GM18867 (cell line): Measurements from ENCODE around the gene CCDC187.

Experiments used
- ATAC-seq: cut with Tn5 transposase; IDR thresholded peaks from one replicate; pipeline ENCODE4 v1.9.1; 2021; ENCODE audit warnings: mild to moderate bottlenecking, moderate library complexity; ENCODE audit not compliant: unreplicated experiment

CCDC187 gene

DNA sequence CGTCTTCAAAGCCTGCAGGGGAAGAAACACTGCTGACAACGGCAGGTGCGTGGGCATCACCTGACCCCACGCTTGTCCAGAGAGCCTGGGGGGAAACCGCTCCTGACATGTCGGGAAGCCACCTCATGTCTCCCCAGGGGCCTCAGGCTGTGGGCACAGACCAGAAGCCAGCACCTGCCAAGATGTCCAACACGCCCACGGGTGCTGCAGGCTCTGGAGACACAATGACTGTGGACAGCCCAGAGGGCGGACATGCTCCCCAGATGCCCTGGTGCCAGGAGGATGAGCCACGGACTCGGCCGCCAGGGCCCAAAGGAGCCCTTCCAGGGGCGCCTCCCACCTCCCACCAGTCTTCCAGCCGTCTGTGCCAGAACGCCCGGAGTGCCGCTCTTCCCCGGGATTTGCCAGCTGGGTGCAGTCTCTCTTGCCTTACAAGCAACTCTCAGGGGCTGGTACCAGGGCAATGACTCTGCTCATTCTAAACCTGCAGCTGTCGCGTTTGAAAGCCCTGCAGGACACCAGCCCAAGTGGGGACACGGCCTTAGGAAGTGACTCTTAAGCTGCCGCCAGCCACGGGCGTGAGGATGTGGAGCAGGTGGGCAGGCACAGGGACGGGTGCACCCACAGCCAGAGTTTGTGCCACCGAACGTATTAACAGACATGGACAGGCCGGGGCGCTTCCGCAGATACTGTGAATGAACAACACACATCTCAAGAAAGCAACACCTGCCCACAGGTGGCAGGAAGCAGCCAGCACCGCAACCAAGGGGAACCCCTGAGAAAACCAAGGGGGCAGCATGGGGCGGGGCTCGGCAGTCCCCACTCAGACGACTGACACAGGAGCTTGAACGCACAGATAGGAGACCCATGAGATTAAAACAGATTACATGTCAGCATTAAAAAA, 92.2 kb downstream of the CCDC187 start:
- no peak for ATAC-seq

- no peak for ATAC-seq
Measured at GRCh38 chr9:136211006-136211405, 92.9 kb downstream of the CCDC187 start.

- ATAC-seq: no peak
Measured at GRCh38 chr9:136210276-136210675, 93.6 kb downstream of the CCDC187 start.

GRCh38 chr9:136209786-136210185, 94.1 kb downstream of the CCDC187 start:
- no peak for ATAC-seq

GRCh38 chr9:136209232-136209631, 94.7 kb downstream of the CCDC187 start:
- no peak for ATAC-seq

DNA sequence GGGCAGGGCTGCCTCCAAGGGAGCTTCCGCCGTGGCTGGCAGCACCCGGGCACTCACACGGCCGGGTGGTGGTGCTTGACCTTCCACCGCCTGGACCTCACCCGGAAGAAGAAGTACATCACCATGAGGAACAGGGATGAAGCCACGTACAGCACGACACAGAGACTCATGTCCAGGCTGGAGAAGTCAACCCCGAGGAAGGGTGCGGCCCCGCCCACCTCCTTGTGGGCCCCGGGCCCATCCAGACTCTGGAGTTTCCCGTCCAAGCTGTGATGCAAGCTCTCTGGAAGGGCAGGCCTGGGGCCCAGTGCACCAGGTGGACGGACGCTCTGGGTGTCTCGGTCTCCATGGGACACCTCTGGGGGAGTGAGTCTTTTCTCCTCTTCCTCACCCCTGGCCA, 95.2 kb downstream of the CCDC187 start:
- ATAC-seq: no peak

GRCh38 chr9:136207616-136208015, 96.3 kb downstream of the CCDC187 start:
- ATAC-seq: no peak

DNA sequence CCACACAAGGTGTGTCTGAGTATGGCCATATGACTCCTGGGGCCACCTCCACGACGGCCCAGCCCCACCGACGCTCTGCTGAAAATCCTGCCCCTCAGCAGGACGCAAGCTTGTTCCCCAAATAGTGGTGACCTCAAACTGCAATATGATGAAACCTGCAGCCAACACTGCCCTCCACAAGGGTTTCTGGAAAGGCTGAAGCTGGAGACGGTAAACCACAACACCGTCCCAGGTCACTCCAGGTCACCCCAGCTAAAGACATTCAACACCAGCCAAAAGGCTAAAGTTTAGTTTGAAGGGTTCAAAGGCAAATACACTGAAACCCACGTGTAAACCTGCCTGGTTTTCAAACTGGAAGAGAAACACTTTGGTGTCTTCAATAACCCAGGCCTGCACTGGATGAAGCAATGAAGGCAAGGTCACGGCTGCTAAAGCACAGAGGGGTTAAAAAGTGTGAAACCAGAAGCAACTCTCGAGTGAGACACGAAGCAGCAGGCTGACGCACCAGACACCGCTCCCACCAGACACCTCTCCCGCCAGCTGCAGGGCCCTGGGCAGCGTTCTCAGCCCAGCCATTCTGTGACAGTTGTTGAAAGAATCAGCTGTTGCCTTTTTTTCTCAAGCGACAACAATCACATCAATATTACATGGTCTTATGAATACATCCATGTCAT, 97.2 kb downstream of the CCDC187 start:
- ATAC-seq: no peak

DNA sequence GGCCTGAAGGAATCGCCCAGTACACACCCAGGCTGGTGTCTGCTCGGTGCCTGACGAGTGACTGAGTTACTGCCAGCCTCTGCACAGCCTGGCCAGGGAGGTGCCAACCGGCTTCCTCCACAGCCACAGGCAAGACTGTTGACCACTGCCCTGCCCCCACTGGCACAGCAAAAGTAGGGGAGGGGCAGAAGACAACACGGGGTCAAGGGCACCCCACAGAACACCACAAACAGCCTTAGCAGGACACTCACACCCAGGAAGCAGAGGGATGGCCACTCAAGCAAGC, 98.2 kb downstream of the CCDC187 start:
- ATAC-seq: no peak

DNA sequence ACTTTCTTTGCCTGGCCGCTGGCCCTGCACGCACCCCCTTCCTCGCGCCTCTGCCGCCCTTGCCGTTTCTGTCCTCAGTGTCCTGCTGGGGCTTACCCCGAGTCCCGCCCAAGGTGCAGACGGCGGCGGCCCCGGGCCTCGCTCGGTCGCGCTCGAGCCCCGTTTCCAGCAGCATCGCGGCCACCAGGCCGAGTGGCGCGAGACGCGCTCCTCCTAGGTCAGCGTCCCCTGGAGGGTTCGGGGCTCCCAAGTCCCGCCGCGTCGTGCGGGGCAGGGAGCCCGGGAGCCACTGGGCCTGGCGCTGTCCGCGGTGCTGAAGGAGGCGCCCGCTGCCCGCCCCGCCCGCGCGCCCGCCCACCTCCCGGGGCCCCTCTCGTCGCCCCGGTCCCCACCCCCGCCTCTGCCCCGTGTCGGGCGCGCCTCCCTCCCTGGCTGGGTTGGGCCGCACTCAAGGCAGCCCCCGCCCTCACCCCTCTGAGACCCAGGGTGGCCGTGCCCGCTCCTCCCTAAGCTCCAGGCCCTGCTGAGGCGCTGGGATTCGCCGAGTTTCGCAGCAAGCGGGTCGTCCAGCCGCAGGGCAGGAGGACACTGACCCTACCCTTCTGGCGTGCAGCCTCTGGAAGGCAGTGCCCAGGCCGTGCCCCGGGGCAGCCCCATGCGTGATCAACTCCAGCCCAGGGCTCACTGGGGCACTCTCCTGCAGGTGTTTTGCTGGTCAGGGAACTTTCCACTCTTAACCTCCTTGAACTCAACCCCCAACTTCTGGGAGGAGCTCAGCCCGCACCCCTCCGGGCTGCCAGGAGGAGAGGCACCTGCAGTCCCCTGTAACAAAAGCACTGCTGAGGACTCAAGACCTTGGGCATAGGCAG, 98.8 kb downstream of the CCDC187 start, which contains the start of gene LHX3:
TSS of gene LHX3 (minus strand) at position 291 of the 869 bp plus-strand sequence. CDS start at position 175, 116 bp downstream.
- no peak for ATAC-seq

DNA sequence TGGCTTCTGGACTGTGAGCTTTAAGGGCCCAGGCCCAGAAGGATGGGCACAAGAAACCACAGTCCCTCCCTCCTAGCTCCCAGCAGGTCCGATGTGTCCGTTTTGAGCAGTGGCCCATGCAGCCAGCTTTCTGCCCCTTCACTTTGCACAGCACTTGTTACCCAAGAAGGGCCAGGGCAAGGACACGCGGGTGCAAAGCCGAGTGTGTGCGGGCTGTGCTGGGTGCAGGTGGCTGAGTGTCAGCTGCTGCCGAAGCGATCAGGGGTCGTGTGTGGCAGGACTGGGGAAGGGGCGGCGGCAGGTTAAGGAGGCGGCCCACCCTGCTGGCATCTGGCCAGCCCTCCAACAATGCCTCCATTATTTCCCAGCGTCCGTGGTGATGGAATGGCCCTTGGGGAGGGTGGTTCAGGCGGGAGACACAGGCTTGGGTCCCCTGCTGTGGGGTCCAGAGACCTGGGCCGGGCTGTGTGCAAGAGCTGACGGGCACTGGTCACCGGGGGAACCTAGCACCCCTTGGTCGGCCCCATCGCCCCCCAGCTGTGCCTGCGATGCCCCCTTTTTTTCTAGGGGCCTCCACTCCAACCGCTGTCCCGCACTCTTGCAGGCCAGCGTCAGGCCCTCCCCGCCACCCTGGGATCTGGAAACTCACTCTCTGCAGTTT, 99.6 kb downstream of the CCDC187 start:
- ATAC-seq: no peak

DNA sequence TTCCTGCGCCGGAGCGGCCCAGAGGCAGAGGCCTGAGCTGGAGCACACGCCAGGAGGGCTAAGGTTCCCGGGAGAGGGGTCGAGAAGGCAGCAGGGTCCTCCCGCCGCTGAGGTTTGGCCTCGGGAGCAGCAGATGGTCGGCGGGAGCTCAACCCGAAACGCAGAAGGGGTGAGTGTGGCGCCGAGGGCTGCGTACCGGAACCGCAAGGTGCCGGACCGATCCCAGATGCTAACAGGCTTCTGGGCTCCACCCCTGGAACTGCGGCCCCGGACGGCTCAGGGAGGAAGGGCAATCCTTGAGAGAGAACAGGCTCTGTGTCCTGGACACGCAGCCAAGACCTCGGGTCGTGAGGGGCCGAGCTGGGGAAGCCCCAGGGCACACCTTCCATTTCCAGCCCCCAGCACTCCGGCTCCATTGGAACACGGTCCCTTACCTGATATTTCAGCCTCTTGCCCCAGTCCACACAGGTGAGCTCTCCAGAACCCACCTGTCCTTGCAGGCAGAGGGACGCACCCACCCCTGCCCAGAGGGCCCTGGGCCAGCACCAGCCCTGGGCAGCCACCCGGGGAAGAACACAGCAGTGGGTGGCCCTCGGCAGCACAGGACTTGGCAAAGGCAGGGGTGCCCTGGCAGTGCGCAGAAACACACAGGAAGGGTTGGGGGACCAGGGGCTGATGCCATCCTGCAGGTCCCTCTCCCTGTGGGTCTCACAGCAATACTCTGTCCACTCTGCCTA, 100.3 kb downstream of the CCDC187 start:
- ATAC-seq: no peak

DNA sequence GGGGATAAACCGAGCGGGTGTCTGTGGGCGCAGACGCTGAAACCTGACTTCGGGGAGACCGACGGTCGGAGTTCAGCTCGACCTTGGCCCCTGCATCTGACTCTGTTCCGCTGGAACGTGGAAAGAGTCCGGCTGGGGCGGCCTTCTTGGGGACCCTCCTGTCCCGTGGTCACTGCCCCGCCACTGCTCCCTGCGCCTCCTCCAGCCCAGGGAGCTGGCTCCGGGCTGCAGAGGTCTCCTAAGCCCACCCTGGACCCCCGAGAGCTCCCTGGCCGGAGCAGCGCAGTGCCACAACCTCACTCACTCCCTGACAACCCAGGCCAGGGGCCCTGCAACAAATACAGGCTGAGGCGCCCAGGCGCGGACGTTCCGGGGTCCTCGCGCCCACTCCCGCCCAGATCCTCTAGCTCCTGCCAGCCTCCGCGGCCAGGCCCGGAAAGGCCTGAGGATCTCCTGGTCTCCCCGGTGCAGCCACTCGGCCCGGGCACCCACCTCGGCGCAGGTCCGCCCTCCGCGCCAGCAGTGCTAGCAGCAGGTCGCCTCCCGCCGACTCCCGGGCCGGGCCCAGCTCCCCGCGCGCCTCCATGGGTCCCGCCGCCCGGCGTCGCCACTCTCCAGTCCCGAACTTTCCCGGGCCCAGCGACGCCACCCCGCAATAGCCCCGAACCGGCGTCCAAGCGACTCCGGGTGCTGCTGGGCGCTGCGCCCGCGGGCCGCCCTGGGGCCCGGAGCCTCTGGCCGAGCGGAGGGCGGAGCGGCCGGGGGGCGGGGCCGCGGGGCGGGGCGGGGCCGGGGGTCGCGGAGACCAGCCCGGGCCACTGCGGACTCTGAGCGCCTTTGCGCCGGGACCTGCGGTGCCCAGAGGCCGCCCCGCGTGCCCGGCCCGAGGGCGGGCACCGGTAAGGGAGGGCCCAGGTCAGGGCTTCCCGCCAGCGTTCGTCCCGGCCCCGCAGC, 101.2 kb downstream of the CCDC187 start:
- no peak for ATAC-seq

- ATAC-seq: no peak
Measured at GRCh38 chr9:136201609-136202453, 102.1 kb downstream of the CCDC187 start.

- no peak for ATAC-seq
Measured at GRCh38 chr9:136201174-136201573, 102.7 kb downstream of the CCDC187 start.

GRCh38 chr9:136200424-136200823, 103.5 kb downstream of the CCDC187 start:
- no peak for ATAC-seq
